Ascending aorta (tissue), 2 donors: ENCODE data around the gene NECTIN2. TPM values are rescaled to one million over a fixed set of nuclear protein-coding genes. Genes with fewer than 3 reads are reported as not detected.

Experiments
- DNase-seq, 2 donors: peaks; one replicate each; pipeline ENCODE4 v3.0.0-alpha.2; 2019; ENCODE audit warnings: low spot score in 2 of 2
- H3K27ac ChIP-seq, 2 donors: fragments of 200-600 bp; sonication (generic); one replicate each; pipeline ENCODE4 v1.5.1; 2016 to 2017; ENCODE audit warnings: mild to moderate bottlenecking in 1 of 2
- H3K27me3 ChIP-seq: fragments of 200-600 bp; sonication (generic); one replicate; pipeline ENCODE4 v1.5.1; 2017
- H3K36me3 ChIP-seq, 2 donors: fragments of 200-600 bp; sonication (generic); one replicate each; pipeline ENCODE4 v1.5.1; 2016
- H3K4me1 ChIP-seq, 2 donors: fragments of 200-600 bp; sonication (generic); one replicate each; pipeline ENCODE4 v1.5.1; 2016 to 2017; ENCODE audit warnings: mild to moderate bottlenecking in 1 of 2
- H3K4me3 ChIP-seq, 2 donors: fragments of 200-600 bp; sonication (generic); one replicate each; pipeline ENCODE4 v1.5.1; 2016 to 2017; ENCODE audit warnings: mild to moderate bottlenecking in 1 of 2
- H3K9me3 ChIP-seq, 2 donors: fragments of 200-600 bp; sonication (generic); one replicate each; pipeline ENCODE4 v1.5.1; 2016
- CTCF ChIP-seq, 3 experiments: fragments of 200-600 bp in 2 of 3; fragments of 450-650 bp in 1 of 3; sonication (generic) in 2 of 3; IDR thresholded peaks; one replicate each; pipeline ENCODE4 v1.5.1; 2016 to 2019; ENCODE audit warnings: antibody characterized with exemption in 3 of 3, mild to moderate bottlenecking in 1 of 3, moderate library complexity in 1 of 3
- intact Hi-C: fragments of 100-400 bp; cut with DNase I; formaldehyde crosslinking; loops from one replicate; pipeline ENCODE4 v1.15.1; 2023
- total RNA-seq: library from RNA; depleted of rRNA; stranded (reverse); fragments of >200 nt; gene quantifications from one replicate; pipeline ENCODE4 v1.1.0, GENCODE V29; 2016

Gene NECTIN2
- total RNA-seq, 1 donor from 2014 or later: 125 TPM

GRCh38 chr19:44874317-44874716 is 28.2 kb downstream of the NECTIN2 start:
- peaks cover 69 to 75% of the 10 kb centered on the region in 2 donors for H3K36me3 ChIP-seq
- no peak for DNase-seq
- intact Hi-C loops: no loop called here
- no peaks in the 10 kb centered on the region for H3K27me3 ChIP-seq
- no peak overlapping the region for H3K27ac ChIP-seq
- no peaks in the 10 kb centered on the region for H3K4me1 ChIP-seq
- no peak overlapping the region for H3K4me3 ChIP-seq
- no peaks in the 10 kb centered on the region for H3K9me3 ChIP-seq
- TF ChIP-seq CTCF (IDR thresholded peaks at IDR 0.05): no peak

- Histone ChIP-seq H3K9me3 (no peaks in the 10 kb centered on the region), H3K4me3 (no peak overlapping the region), H3K27ac (no peak overlapping the region), H3K4me1 (no peaks in the 10 kb centered on the region), H3K27me3 (no peaks in the 10 kb centered on the region), H3K36me3 (peaks cover 69 to 72% of the 10 kb centered on the region in 2 donors)
- no peak for TF ChIP-seq CTCF (IDR thresholded peaks at IDR 0.05)
- no peak for DNase-seq
- intact Hi-C loops: no loop called here
Observed at GRCh38 chr19:44875666-44876451, 29.8 kb downstream of the NECTIN2 start.

- Histone ChIP-seq H3K27ac (no peak overlapping the region), H3K27me3 (no peaks in the 10 kb centered on the region), H3K9me3 (no peaks in the 10 kb centered on the region), H3K36me3 (peaks cover 63 to 64% of the 10 kb centered on the region in 2 donors), H3K4me1 (no peaks in the 10 kb centered on the region), H3K4me3 (no peak overlapping the region)
- no peak for TF ChIP-seq CTCF (IDR thresholded peaks at IDR 0.05)
- intact Hi-C loops: no loop called here
- no peak for DNase-seq
Observed at GRCh38 chr19:44876930-44877535, 30.9 kb downstream of the NECTIN2 start.

GRCh38 chr19:44878120-44878865 is 32.2 kb downstream of the NECTIN2 start:
- no peak for DNase-seq
- Histone ChIP-seq H3K4me3 (no peak overlapping the region), H3K27ac (no peak overlapping the region), H3K36me3 (peaks cover 53 to 54% of the 10 kb centered on the region in 2 donors), H3K9me3 (no peaks in the 10 kb centered on the region), H3K4me1 (no peaks in the 10 kb centered on the region), H3K27me3 (no peaks in the 10 kb centered on the region)
- TF ChIP-seq CTCF (IDR thresholded peaks at IDR 0.05): no peak
- intact Hi-C loops: no loop called here

GRCh38 chr19:44879309-44880065 is 33.4 kb downstream of the NECTIN2 start:
- H3K4me3 ChIP-seq: no peak overlapping the region
- TF ChIP-seq CTCF (IDR thresholded peaks at IDR 0.05): no peak
- no peaks in the 10 kb centered on the region for H3K27me3 ChIP-seq
- no peak for DNase-seq
- peaks cover 42 to 45% of the 10 kb centered on the region in 2 donors for H3K36me3 ChIP-seq
- no peaks in the 10 kb centered on the region for H3K4me1 ChIP-seq
- no peak overlapping the region for H3K27ac ChIP-seq
- intact Hi-C loops: no loop called here
- no peaks in the 10 kb centered on the region for H3K9me3 ChIP-seq
